Gastrocnemius medialis (tissue), 4 donors: ENCODE results near the gene RGS5.

Source experiments
- POLR2A ChIP-seq, 2 donors: fragments of 450-650 bp; IDR thresholded peaks; one replicate each; pipeline ENCODE4 v1.6.1; 2017; ENCODE audit warnings: antibody characterized with exemption in 2 of 2, mild to moderate bottlenecking in 2 of 2, moderate library complexity in 2 of 2
- TF ChIP-seq, protein P1 (sequence below), 5 experiments: fragments of 450-650 bp in 3 of 5; fragments of 200-600 bp in 2 of 5; sonication (generic) in 2 of 5; IDR thresholded peaks in 4 of 5; conservative IDR thresholded peaks in 1 of 5; 1 replicate in 4 of 5; 2 replicates in 1 of 5; pipeline ENCODE4 v1.5.1; 2016 to 2019; ENCODE audit warnings: antibody characterized with exemption in 5 of 5, mild to moderate bottlenecking in 3 of 5, moderate library complexity in 3 of 5

DNA sequence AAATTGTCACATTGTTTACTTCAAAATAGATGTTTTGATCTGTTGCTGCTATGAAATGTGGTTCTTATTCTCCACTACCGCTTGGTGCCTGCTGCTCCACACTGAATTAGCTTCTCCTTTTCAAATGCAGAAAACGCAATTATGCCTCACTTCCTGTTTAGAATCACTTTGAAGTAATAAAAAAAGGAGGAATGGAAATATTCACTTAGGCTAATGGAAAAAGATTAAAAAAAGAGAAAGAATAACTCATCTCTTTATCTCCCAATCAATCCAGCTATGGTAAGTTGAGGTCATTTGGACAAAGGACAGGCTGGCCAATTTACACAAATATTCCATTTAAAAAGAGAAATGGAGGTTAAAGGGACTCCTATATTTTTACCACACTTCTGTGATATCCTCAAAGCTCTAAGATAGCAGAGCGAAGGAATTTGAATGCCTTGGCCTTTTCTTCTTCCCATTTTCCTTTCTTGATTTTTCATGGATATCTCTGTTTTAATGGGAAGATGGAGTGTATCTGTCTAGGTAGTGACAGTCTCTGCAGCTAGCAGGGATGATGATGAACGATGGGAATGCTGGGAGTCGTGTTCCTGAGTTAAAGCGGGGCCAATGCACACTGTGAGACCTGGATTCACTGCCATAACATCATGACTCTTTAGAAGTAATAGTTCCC is 35.7 kb downstream of the RGS5 start:
- TF ChIP-seq, protein P1, sequence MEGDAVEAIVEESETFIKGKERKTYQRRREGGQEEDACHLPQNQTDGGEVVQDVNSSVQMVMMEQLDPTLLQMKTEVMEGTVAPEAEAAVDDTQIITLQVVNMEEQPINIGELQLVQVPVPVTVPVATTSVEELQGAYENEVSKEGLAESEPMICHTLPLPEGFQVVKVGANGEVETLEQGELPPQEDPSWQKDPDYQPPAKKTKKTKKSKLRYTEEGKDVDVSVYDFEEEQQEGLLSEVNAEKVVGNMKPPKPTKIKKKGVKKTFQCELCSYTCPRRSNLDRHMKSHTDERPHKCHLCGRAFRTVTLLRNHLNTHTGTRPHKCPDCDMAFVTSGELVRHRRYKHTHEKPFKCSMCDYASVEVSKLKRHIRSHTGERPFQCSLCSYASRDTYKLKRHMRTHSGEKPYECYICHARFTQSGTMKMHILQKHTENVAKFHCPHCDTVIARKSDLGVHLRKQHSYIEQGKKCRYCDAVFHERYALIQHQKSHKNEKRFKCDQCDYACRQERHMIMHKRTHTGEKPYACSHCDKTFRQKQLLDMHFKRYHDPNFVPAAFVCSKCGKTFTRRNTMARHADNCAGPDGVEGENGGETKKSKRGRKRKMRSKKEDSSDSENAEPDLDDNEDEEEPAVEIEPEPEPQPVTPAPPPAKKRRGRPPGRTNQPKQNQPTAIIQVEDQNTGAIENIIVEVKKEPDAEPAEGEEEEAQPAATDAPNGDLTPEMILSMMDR (IDR thresholded peaks at IDR 0.05 in 4 of 5, conservative IDR thresholded peaks at IDR 0.05 in 1 of 5), result no peak
- TF ChIP-seq POLR2A (IDR thresholded peaks at IDR 0.05), result no peak
